SK-MEL-5 (cell line): ENCODE data around the gene RAET1E. TPM values are rescaled to one million over a fixed set of nuclear protein-coding genes. Genes with fewer than 3 reads are reported as not detected.
"Not testable (repeated sequence)": the region's sequence is repeated elsewhere in the genome, so short reads cannot be mapped to it uniquely, and the experiment has no call there.

ENCODE experiments used
- DNase-seq: peaks from one replicate; pipeline ENCODE4 v3.0.0-alpha.2; 2016; ENCODE audit warnings: low read depth, low spot score
- in situ Hi-C: cut with HindIII; loops from 2 replicates; pipeline ENCODE4 v1.10.0; 2016; ENCODE audit warnings: low sequenced_read_pairs, high pct_unique_total_duplicates, low pct_unique_long_range_greater_than_20kb
- total RNA-seq: library from RNA; depleted of rRNA; stranded (reverse); fragments of >200 nt; shearing (Covaris generic); gene quantifications from 2 replicates; pipeline ENCODE4 v1.2.3, GENCODE V29; 2014

RAET1E gene
- total RNA-seq, 1 experiment from 2014 or later, result not detected

DNA sequence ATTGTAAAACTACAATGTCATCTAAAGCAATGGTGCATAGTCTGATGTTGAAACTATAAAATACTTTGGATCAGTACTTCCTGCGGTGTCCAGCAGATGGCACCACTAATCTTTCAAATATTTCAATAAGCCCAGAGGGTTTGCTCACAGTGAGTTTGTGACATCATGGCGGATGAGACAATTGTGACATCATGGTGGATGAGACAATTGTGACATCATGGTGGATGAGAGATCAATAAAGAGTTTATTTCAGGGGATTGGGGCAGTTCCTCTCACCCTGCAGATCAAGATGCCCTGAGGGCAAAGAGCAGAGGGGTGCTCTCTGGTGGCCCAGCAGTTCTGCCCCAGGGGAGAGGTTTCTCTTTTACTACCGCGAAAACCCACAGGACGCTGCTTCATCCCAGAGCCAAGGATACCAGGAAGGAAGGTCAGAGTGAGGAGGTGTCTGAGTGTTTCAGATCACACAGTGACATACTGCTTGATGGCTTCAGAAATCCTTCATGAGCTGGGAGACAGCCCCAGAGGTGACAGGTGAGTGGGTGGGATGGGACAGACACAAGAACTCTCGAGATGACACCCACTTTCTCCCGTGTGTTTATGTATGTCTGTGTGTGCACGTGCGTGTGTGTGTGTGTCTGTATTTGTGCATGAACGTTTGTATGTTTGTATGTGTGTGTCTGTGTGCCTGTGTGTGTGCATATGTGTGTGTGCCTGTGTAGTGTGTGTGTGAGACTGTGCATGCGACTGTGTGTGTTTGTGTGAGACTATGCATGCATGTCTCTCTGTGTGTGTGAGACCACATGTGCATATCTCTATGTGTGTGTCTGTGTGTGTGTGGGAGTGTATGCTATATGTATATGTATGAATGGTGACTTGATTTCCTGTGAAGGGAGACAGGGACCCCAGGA, 36.6 kb upstream of the RAET1E start:
- in situ Hi-C loops, result no loop called here
- peak; percentile 78 for DNase-seq

DNA sequence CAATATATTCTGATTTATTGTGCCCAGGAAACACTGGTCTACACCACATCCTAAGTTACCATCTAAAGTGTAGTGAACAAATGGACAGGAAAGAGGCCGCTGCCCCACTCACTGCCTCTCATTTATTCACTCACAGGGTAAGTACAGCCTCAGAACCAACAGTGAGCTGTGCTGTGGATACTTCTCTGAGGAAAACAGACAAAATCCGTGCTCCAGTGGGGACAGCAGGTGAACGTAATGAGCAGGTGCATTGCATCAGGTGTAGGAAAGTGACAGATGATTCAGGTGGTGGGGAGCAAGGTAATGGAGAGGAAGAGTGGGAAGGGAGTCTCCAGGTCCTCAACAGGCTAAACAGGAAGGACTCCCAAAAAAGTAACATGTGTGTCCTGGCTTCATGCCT, 35.5 kb upstream of the RAET1E start:
- in situ Hi-C loops, result no loop called here
- no peak for DNase-seq

DNA sequence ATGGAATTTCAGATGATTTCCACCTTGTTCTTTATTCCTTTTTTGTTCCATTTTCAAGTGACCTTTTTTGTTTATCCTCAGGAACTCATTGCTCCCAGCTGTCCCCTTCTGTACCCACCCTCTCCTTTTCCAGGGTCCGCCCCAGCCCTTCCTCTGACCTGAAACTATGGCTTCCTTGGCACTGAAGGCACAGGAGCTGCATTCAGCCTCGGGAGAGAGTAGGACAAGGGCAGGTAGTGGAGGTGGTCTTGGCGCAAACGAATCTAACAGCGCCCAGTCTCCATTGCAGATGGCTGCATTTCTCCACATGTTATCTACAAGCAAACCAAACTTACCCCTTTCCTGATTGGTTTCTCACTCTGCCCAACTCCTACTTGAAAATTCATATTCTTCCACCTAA, 35.1 kb upstream of the RAET1E start:
- DNase-seq, result no peak
- in situ Hi-C loops, result no loop called here

DNA sequence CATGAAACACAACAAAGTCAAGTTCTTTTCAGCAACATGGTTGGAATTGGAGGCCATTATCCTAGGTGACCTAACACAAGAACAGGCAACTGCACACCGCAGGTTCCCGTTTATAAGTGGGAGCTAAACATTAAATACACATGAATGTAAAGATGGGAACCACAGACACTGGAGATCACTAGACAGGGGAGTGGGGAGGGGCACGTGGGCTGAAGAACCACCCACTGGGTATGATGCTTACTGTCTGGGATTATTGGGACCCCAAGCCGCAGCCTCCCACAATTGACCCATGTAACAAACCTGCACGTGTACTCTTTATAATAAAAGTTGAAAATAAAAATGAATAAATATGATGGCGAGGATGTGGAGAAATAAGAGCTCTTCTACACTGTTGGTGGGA, 33.6 kb upstream of the RAET1E start:
- no peak for DNase-seq
- in situ Hi-C loops, result no loop called here

DNA sequence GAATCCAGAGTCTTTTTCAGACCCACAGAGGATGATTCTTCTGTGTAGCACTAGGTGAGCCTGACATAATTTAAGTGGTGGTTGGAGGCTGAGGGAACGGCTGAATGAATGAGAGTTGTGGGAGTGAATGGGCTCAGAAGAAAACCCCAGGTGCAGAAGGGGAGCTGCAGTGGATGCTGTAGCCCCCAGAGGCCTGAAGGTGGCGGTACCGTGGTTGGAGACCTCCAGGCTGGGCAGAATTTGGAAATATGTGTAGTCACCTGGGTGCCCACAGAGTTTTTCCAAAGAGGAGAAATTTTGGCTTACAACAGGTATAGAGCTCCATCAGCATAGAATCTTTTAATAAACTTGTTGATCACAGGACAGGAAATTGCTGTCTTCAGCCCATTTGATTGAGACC, 31.5 kb upstream of the RAET1E start:
- peak; percentile 27 for DNase-seq
- in situ Hi-C loops, result no loop called here

DNA sequence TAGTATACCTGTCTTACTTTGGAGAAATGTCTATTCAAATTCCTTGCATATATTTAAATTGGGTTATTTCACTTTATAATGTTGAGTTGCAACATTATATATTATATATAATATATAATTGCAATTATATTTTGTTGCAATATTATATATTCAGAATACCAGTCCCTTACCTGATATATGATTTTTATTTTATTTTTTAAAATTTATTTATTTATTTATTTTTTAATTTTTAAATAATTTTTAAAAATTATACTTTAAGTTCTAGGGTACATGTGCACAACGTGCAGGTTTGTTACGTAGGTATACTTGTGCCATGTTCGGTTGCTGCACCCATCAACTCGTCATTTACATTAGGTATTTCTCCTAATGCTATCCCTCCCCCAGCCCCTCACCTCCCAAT, 29.1 kb upstream of the RAET1E start:
- in situ Hi-C loops, DNase-seq: not testable (repeated sequence)

DNA sequence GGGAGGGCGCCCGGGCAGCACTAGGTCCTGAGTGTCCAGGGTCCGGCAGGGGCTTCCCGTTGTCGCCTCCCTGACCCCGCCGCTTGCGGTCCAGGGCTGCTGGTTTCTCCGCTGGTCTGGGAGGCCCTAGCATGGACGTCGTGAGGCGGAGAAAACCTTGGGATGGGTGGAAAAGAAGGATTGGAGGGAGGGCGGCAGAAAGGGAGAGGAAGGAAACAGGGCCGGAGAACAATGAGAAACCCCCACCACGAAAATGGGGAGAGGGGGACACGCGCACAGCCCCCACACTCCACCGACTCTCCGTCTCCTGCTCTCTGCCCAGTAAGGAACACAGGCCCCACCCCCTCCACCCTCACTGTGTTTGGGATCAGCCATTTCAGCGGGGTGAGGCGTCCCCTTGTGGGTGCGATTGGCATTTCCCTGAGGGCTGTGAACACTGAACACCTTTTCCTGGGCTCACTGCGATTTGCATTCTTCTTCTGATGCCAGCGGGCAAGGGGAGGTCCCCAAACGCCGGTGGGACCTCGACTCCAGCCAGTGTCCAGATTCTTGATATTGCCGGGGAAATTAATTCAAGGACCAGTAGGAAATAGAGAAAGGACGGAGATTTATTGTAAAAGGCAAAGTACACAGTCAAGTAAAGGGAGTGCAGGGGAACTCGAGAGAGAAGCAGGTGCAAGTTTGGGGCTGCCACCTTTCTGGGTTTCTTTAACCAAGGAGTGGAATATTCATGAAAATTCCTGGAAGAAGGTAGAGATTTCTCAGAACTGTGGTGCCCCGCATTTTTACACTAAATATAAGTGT, 28.3 kb upstream of the RAET1E start:
- DNase-seq, result peak; percentile 82
- in situ Hi-C loops, result no loop called here

DNA sequence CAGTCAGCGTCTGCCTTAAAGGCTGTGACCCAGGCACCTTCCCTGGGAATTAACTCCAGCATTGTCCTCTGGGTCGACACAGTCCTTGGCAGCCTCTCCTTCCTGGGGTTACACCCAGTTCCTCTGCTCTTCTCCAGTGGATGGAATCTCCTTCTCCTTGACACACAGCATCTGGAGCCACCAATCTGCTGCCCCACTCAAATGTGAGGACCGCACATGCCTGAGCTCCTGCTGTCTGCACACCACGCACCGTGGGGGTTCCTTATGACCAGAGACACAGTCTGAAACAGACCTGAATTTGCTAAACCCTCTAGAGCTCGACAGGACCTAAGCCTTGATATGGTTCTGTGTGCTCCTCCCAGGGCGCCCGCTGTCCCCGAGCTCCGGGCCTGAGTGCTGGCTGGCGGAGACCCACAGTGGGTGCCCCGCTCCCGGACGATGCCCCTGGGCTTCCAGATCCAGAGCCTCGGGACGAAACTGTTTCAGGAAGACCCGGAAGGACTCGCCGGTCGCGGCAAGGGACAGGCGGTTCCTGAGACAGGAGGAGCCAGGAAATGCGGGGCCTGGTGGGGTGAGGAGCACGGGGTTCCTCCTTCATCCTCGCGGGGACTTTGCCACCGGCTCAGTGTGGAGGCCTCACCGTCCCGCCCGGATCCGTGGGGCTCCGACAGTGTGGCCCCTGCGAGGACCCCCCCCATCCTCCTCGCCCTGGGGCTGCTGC, 27.5 kb upstream of the RAET1E start:
- in situ Hi-C loops, result no loop called here
- DNase-seq, result no peak

DNA sequence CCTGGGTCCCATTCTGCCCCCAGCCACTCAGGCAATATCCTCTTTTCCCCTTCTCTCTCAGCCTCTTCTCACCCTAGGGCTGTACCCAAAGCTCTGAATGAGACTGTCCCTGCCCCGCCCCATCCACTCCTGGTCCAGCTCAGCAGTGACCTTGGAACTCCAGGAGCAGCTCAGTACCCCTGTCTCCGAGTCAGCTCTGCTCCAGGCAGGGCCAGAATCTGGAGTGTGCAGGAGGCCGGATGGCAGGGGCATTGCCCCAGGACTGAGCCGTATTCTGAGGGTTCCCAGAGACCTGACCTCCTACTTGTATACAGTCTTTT, 27.0 kb upstream of the RAET1E start:
- no peak for DNase-seq
- in situ Hi-C loops, result no loop called here

DNA sequence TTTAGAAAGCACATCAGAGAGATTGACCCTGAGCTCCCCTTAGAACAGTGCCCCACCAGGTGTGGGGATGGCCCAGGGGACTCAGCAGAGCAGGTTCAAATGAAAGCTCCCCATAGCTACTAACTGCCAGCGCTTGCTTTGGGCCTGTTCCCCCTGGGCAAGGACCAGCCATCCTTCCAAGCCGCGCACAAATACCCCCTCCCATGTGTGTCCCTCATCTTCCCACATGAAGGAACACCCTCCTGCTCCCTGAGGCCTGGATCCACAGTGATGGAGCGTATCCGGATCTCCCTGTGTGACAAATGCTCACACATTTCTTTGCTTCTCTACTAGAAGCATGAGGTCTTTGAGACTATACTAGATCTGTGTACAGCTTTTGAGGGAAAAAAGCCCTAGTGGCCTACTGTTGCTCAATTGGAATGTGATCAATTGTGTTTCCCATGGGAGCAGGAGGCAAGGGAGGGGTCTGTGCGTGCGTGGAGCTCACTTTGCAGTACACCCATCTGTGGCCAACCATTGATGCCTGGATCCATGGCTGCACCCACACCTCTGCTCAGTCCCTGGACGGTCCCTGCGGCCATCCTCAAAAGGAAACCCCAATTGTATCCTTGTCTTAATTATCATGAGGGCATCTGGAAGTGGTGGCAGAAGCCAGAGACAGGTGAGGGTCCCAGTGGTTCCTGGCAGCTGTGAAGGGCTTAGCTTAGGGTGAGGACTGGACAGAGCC, 26.5 kb upstream of the RAET1E start:
- DNase-seq, result no peak
- in situ Hi-C loops, result no loop called here

DNA sequence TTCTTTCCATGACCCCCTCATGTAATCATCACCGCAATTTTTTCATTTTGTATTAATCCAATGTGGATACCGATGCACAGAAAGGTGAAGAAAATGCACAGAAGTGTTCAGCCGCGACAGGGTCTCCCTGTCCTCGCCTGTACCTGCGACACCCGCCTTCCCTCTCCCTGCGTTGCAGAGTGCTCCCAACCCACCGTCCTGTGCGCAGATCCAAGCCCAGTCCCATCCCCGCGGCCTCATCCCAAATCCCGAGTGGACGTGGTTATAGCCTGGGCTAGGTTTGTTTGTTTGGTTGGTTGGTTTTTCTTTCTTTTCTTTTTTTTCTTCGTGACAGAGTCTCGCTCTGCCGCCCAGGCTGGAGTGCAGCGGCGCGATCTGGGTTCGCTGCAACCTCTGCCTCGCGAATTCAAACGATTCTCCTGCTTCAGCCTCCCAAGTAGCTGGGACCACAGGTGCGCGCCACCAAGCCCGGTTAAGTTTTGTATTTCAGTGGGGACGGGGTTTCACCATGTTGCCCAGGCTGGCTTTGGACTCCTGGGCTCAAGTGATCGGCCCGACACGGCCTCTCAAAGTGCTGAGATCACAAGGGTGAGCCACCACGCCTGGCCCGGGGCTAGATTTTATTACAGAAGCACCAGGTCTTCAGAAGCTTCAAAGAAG, 25.5 kb upstream of the RAET1E start:
- no peak for DNase-seq
- in situ Hi-C loops, result no loop called here

DNA sequence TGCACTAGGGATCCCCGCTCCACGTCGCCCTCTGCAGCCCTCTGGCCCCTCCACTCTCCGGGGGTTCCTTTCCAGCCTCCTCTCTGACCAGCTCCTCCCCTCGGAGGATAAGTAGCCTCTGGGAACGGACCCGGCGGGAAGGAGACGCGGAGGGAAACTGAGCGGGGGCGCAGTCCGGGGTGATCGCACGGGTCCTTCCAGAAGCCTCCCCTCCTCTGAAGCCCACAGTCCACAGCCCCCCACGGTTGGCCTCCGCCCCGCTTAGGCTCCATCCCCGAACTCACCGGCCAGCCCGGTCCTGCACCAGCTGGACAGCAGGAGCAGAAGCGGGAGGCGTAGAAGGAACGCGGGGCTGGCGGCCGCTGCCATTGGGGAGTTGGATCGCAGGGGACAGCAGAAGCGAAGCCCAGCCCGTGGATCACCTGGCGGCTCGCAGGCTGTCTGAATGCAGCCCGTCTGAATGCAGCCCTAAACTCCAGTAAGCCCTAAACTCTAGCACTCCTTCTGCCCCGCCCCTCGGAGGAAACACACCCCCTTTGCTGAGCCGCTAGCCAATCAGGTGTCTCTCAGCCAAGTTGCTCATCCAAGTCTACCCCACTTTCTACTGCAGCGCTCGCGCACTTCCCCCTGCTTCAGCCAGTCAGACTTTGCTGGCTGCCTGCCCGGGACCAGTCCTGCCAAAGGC, 24.9 kb upstream of the RAET1E start, which contains the start of gene RAET1G:
Gene RAET1G, minus strand, starts transcription at position 480 of the 685 bp plus-strand sequence. Its CDS starts 111 bp downstream, at position 369.
- DNase-seq, result peak; percentile 77
- in situ Hi-C loops, result no loop called here

DNA sequence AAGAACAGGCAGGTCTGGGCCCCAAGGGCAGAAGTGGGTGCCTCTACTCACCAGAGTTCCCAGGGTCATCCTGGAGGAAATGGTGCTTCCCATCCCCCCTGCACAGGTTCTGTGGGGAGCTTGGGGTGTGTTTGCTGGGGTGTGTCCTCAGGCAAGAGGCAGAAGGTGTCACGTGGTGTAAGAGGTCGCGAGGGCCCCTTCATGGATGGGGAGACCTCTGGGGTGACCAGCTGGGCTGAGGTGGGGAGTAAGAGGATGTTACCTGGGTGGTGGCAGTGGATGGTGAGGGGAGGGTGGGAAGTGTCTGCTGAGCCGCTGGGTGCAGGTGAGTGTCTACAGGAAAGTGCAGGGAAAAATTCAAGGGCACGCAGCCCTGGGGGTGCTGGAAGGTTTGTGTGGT, 24.2 kb upstream of the RAET1E start:
- in situ Hi-C loops, DNase-seq: not testable (repeated sequence)

DNA sequence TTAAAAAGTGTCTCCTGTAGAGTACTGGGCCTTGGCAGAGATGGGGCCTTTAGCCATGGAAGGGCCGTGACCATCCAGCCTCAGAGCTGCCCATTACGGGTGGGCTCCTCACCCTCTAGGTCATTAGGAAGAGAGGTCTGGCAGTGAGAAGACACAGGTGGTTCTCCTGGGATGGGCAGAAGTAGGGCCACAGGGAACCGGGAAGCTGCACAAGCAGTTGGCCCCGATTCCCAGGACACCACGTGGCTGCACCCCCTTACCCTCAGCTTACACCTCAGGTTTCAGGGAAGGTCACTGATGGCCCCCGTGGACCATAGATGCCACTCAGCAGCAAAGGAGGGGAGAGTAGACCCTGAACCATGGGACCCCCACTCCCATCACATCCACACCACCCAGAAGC, 23.4 kb upstream of the RAET1E start:
- in situ Hi-C loops, result no loop called here
- DNase-seq, result no peak

DNA sequence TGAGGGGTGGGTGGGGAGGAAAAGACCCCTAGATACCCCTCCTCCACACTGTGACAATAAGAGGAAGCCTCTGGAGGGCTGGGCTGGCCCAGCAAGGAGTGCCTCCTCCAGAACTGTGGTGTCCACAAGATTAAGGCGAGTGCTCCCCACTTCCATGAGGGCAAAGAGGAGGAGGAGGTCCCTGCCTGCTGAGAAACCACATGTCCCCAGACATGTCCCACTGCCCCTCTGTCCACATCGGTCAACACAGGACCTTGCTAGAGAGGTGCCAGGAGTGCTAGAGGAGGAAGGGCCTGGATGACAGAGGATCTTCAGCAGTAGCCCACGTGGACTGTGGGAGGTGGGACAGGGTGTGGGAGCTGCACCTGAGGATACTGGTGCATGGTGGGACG, 21.9 kb upstream of the RAET1E start:
- in situ Hi-C loops, result no loop called here
- no peak for DNase-seq

DNA sequence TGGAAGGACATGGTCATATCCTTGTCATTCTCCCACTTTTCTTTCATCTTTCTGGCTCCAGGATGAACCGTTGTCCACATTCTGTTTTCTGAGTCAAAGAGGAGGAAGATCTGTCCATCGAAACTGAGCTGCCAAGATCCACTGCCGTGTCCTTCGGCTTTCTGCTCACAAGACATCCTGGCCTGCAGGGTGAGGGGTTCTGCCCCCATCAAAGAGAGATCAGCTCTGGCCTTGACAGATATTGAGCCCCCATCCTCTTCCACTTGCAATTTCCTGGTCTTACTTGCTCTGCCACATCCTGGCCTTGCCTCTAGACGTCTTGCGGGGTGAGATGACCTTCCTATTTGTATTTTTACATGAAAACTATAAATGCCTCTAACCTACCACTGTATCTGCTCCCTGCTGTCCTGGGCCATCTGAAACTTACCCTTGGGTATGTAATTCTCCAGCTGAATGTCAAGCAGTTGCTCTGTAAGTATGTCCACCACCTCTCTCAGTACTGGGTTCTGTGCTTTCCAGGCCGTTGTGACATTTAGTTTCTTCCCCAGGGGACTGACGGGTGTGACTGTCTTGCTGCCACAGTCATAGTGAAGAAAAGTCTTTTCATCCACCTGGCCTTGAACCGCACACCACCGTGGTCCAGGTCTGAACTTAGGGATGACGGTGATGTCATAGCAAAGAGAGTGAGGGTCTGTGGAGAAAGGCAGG, 21.4 kb upstream of the RAET1E start:
- in situ Hi-C loops, DNase-seq: not testable (repeated sequence)
